ENCODE measurements around the gene SEPHS1. TPM values are rescaled to one million over a fixed set of nuclear protein-coding genes. Genes with fewer than 3 reads are reported as not detected.
A peak's percentile ranks its signal among the peaks of the same experiment; 100 is the strongest.

SEPHS1 gene
- total RNA-seq, 2 donors from 2014 or later = 44.7 to 48.8 TPM

DNA sequence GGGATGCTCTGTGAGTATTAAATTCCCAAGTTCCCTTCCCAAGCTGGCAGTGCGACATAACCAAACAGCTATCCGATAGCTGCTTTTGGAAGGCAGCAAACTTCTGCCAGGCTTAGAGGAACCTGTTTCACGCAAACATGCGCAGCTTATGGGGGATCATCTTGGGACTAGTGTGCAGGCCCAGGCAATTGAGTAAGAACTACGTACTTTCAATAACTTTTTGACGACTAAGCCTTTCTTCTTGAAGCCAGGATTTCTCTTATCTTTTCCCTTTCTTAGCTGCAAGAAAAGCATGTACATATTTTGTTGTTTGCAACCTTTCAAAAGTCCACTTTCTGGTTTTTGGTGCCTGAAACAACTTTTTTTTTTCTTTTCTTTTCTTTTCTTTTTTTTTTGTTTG, 28.7 kb upstream of the SEPHS1 start:
- H3K27me3 Mint-ChIP-seq (ENCODE audit: low read depth) = peaks cover 19% of the 10 kb centered on the region
- ATAC-seq (replicated peaks in 1 of 2) (no peak), DNase-seq (no peak)
- no peaks in the 10 kb centered on the region for H3K36me3 Mint-ChIP-seq (ENCODE audit: insufficient read depth in 2 of 2)
- no peak overlapping the region for H3K4me3 Mint-ChIP-seq
- H3K4me1 Mint-ChIP-seq (ENCODE audit: low read depth) = no peaks in the 10 kb centered on the region
- no peaks in the 10 kb centered on the region for H3K9me3 Mint-ChIP-seq
- H3K27ac Mint-ChIP-seq = no peak overlapping the region

DNA sequence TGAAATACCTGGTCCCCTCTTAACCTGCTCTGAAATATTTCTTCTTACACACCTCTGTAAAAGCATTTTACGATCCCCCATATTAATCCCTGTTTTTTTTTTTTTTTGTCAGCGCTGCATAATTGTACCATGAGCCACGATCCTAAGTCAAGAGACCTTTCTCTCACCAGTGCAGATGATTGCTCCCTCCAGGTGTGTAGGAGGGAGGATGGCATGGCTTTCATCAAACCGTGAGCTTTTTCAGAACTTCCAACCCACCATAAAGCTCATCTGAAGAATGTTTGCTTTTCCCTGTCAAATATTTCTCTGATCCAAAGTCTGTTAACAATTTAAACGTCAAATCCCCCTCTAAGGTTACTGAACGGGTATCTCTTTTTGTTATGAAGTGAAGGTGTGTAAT, 28.2 kb upstream of the SEPHS1 start:
- H3K27ac Mint-ChIP-seq = no peak overlapping the region
- no peaks in the 10 kb centered on the region for H3K4me1 Mint-ChIP-seq (ENCODE audit: low read depth)
- no peak overlapping the region for H3K4me3 Mint-ChIP-seq
- no peak for DNase-seq
- peaks cover 15% of the 10 kb centered on the region for H3K27me3 Mint-ChIP-seq (ENCODE audit: low read depth)
- H3K36me3 Mint-ChIP-seq (ENCODE audit: insufficient read depth in 2 of 2) = no peaks in the 10 kb centered on the region
- no peak for ATAC-seq (replicated peaks in 1 of 2)
- no peaks in the 10 kb centered on the region for H3K9me3 Mint-ChIP-seq

DNA sequence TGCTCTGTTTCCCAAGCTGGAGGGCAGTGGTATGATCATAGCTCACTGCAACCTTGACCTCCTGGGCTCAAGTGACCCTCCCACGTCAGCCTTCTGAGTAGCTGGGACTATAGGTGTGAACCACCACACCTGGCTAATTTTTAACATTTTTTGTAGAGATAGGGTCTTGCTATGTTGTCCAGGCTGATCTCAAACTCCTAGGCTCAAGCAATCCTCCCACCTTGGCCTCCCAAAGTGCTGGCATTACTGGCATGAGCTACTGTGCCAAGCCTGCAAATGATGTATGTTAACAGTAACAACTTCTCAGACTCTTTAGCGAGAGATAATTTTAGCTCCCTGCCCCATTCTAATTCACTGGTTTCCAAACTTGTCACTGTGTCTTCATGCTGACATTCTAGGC, 27.7 kb upstream of the SEPHS1 start:
- ATAC-seq (replicated peaks in 1 of 2) (no peak), DNase-seq (no peak)
- H3K4me1 Mint-ChIP-seq (ENCODE audit: low read depth) = no peaks in the 10 kb centered on the region
- no peak overlapping the region for H3K27ac Mint-ChIP-seq
- no peak overlapping the region for H3K4me3 Mint-ChIP-seq
- H3K36me3 Mint-ChIP-seq (ENCODE audit: insufficient read depth in 2 of 2) = no peaks in the 10 kb centered on the region
- H3K27me3 Mint-ChIP-seq (ENCODE audit: low read depth) = peaks cover 12% of the 10 kb centered on the region
- H3K9me3 Mint-ChIP-seq = no peaks in the 10 kb centered on the region

DNA sequence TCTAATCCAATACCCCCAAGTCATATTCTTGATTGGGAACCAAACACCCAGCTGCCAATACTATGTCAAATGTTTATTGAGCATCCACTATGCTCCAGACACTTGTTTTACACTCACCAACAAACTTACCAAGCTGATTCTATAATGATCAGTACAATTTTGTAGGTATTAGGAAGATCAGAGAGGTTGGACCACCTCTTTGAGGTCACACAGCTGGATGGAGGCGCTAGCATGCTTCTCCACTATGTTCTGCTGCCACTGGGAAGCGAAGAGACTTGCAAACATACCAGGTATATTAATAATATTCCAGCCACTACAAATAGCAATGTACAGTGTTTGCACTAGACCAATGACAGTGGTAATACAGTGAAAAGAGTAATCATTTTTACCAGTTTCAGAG, 25.6 kb upstream of the SEPHS1 start:
- DNase-seq = no peak
- no peaks in the 10 kb centered on the region for H3K36me3 Mint-ChIP-seq (ENCODE audit: insufficient read depth in 2 of 2)
- H3K27ac Mint-ChIP-seq = no peak overlapping the region
- peaks cover 9% of the 10 kb centered on the region for H3K27me3 Mint-ChIP-seq (ENCODE audit: low read depth)
- no peak overlapping the region for H3K4me3 Mint-ChIP-seq
- H3K9me3 Mint-ChIP-seq = no peaks in the 10 kb centered on the region
- no peak for ATAC-seq (replicated peaks in 1 of 2)
- no peaks in the 10 kb centered on the region for H3K4me1 Mint-ChIP-seq (ENCODE audit: low read depth)

DNA sequence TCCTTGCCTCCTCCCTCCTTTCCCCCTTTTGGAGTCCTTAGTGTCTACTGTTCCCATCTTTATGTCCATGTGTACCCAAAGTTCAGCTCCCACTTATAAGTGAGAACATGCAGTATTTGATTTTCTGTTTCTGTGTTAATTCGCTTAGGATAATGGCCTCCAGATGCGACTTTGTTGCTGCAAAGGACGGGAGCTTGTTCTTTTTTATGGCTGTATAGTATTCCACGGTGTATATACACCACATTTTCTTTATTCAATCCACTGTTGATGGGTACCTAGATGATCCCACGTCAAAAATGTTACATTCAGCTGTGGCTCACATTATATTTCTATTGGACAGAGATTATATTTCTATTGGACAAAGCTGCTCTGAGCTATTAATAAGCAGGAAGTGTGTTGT, 24.4 kb upstream of the SEPHS1 start:
- Mint-ChIP-seq H3K27me3 (ENCODE audit: low read depth) (no peaks in the 10 kb centered on the region), H3K27ac (no peak overlapping the region), H3K36me3 (ENCODE audit: insufficient read depth in 2 of 2) (no peaks in the 10 kb centered on the region), H3K9me3 (no peaks in the 10 kb centered on the region), H3K4me1 (ENCODE audit: low read depth) (no peaks in the 10 kb centered on the region), H3K4me3 (no peak overlapping the region)
- DNase-seq (no peak), ATAC-seq (replicated peaks in 1 of 2) (no peak)

DNA sequence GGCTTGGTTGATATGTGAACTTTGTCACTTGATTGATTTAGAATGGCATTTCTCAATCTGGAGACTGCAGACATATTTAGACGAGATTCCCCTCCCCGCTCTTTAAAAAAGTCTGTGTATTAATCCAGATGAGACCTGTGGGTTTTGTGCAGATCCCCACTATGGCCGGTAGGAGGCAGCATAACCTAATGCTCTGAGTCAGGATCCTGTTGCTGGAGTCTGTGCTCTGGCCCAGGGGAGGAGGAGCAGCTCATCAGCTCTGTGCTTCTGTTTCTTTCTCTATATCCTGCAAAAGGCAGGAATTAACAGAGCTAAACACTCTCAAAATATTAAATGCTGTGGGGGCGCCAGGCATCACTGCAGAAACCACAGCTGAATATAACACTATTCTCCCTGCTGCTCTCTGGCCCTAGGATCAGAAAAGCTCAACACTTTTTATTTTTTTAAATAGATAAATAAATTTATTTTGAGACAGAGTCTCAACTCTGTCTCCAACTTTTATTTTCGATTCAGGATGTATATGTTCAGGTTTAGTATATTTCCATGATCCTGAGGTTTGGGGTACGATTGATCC, 23.9 kb upstream of the SEPHS1 start:
- peak; percentile 91 to 93 for ATAC-seq (replicated peaks in 1 of 2)
- H3K27me3 Mint-ChIP-seq (ENCODE audit: low read depth) = no peaks in the 10 kb centered on the region
- H3K36me3 Mint-ChIP-seq (ENCODE audit: insufficient read depth in 2 of 2) = no peaks in the 10 kb centered on the region
- peak; percentile 57 to 72 for DNase-seq
- H3K4me1 Mint-ChIP-seq (ENCODE audit: low read depth) = no peaks in the 10 kb centered on the region
- no peak overlapping the region for H3K4me3 Mint-ChIP-seq
- H3K27ac Mint-ChIP-seq = no peak overlapping the region
- H3K9me3 Mint-ChIP-seq = no peaks in the 10 kb centered on the region

DNA sequence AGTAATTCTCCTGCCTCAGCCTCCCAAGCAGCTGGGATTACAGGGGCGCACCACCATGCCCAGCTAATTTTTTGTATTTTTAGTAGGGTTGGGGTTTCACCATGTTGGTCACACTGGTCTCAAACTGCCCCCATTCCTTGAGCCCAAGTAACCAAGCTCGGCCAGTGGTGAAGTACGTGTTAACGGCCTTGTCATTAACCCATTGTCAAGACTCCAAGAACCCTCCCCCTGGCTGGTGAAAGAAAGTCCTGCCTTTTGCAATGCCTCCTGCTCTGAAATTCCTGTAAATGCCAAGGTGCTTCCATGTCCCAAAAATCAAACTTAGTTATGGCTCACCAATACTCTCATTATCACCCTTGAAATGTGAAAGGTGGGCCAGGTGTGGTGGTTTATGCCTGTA, 18.8 kb upstream of the SEPHS1 start:
- Mint-ChIP-seq H3K9me3 (no peaks in the 10 kb centered on the region), H3K4me1 (ENCODE audit: low read depth) (no peaks in the 10 kb centered on the region), H3K27ac (no peak overlapping the region), H3K4me3 (no peak overlapping the region), H3K36me3 (ENCODE audit: insufficient read depth in 2 of 2) (no peaks in the 10 kb centered on the region), H3K27me3 (ENCODE audit: low read depth) (no peaks in the 10 kb centered on the region)
- ATAC-seq (replicated peaks in 1 of 2) (no peak), DNase-seq (no peak)

DNA sequence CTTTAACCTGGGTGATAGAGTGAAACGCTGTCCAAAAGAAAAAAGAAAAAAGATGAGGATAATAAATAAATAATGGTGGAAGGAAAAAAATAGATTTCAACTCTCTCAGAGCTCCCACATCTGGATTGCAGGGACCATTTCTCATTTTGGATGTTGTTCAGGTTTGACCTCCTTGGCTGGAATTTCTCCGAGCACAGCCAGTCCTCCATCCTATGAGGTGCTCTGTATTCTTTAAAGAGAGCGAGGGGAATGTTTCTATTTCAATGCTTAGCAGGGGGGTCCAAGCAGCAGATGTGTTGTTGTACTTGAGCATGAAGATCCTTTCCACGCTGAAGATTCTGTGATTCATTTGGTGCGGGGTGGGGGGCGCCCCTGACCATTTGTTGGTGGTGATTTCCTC, 17.7 kb upstream of the SEPHS1 start:
- Mint-ChIP-seq H3K4me1 (ENCODE audit: low read depth) (no peaks in the 10 kb centered on the region), H3K4me3 (no peak overlapping the region), H3K36me3 (ENCODE audit: insufficient read depth in 2 of 2) (no peaks in the 10 kb centered on the region), H3K9me3 (no peaks in the 10 kb centered on the region), H3K27ac (no peak overlapping the region), H3K27me3 (ENCODE audit: low read depth) (no peaks in the 10 kb centered on the region)
- DNase-seq (no peak), ATAC-seq (replicated peaks in 1 of 2) (no peak)

DNA sequence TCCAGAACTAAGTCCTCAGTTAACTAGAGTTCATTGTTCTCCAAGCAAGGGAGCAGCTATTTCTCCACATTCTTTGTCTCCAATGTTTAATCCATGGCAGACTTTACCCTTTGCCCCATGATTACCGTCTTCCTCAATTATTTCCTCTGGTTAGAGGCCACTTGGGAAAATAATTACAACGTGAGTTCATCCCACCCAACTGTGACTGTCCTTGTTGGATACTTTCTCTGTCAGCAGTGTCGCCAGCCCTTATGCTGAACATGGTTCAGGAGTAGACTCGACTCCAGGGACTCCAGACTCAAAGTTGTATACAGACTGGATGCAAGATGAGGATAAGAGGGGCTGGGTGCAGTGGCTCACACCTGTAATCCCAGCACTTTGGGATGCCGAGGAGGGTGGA, 17.1 kb upstream of the SEPHS1 start:
- H3K9me3 Mint-ChIP-seq = no peaks in the 10 kb centered on the region
- H3K36me3 Mint-ChIP-seq (ENCODE audit: insufficient read depth in 2 of 2) = no peaks in the 10 kb centered on the region
- H3K27ac Mint-ChIP-seq = no peak overlapping the region
- DNase-seq (no peak), ATAC-seq (replicated peaks in 1 of 2) (no peak)
- no peaks in the 10 kb centered on the region for H3K27me3 Mint-ChIP-seq (ENCODE audit: low read depth)
- H3K4me3 Mint-ChIP-seq = no peak overlapping the region
- no peaks in the 10 kb centered on the region for H3K4me1 Mint-ChIP-seq (ENCODE audit: low read depth)

DNA sequence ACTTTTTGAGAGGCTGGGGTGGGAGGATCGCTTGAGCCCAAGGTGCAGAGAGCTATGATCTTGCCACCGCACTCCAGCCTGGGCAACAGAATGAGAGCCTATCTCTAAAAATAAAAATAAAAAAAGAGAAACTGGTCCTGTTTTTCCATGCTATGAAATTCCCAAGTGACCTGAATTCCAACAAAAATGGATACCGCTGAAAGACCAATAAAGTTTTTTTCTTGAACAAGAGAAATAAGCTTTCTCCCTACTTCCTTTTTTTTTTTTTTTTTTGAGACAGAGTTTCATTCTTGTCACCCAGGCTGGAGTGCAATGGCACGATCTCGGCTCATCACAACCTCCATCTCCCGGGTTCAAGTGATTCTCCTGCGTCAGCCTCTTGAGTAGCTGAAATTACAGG, 12.5 kb upstream of the SEPHS1 start:
- no peak overlapping the region for H3K27ac Mint-ChIP-seq
- ATAC-seq (replicated peaks in 1 of 2) (no peak), DNase-seq (no peak)
- no peaks in the 10 kb centered on the region for H3K4me1 Mint-ChIP-seq (ENCODE audit: low read depth)
- no peaks in the 10 kb centered on the region for H3K36me3 Mint-ChIP-seq (ENCODE audit: insufficient read depth in 2 of 2)
- H3K4me3 Mint-ChIP-seq = no peak overlapping the region
- no peaks in the 10 kb centered on the region for H3K9me3 Mint-ChIP-seq
- H3K27me3 Mint-ChIP-seq (ENCODE audit: low read depth) = peaks cover 5% of the 10 kb centered on the region

DNA sequence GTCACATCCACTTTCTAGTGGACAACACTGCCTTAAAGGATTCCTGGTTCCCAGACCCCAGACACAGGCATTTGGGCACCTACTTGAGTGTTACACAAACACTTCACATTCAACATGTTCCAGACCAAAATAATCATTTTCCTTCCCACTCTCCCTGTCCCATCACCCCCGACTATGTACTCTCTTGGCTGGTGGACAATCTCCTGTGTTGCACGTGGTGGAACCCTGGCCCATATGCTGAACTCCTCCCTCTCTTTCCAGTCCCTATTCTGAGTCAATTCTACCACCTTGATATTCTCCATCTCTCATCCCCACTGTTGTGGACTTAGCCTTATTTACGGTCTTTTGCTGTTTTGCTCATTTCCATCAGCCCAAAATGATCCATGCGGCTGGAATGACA, 8.3 kb upstream of the SEPHS1 start:
- H3K4me3 Mint-ChIP-seq = no peak overlapping the region
- no peak for ATAC-seq (replicated peaks in 1 of 2)
- no peaks in the 10 kb centered on the region for H3K9me3 Mint-ChIP-seq
- H3K4me1 Mint-ChIP-seq (ENCODE audit: low read depth) = peaks cover 13% of the 10 kb centered on the region
- no peak for DNase-seq
- H3K27ac Mint-ChIP-seq = no peak overlapping the region
- no peaks in the 10 kb centered on the region for H3K36me3 Mint-ChIP-seq (ENCODE audit: insufficient read depth in 2 of 2)
- H3K27me3 Mint-ChIP-seq (ENCODE audit: low read depth) = peaks cover 5% of the 10 kb centered on the region

DNA sequence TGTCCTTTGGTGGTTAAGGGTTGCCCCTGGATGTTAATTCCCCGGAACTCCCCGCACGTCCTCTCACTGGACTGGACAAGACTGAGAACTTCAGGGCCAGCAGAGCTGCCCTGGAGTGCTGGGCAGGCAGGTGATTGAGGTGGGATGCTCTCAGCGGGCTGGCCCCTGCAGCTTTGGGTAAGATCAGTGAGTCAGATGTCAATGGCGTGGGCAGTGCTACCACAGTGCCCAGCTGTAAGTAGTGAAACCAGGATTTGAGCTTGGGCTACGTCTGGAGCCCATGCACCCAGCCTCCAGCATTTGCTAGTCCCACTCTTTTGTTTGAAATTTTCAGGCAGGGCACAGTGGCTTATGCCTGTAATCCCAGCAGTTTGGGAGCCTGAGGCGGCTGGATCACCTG, 6.7 kb upstream of the SEPHS1 start:
- ATAC-seq (replicated peaks in 1 of 2) = no peak
- Mint-ChIP-seq H3K9me3 (no peaks in the 10 kb centered on the region), H3K27me3 (ENCODE audit: low read depth) (peaks cover 5% of the 10 kb centered on the region), H3K4me3 (no peak overlapping the region), H3K4me1 (ENCODE audit: low read depth) (peaks cover 29% of the 10 kb centered on the region), H3K27ac (no peak overlapping the region), H3K36me3 (ENCODE audit: insufficient read depth in 2 of 2) (peaks cover 0 to under 1% of the 10 kb centered on the region in 2 donors)
- no peak for DNase-seq

DNA sequence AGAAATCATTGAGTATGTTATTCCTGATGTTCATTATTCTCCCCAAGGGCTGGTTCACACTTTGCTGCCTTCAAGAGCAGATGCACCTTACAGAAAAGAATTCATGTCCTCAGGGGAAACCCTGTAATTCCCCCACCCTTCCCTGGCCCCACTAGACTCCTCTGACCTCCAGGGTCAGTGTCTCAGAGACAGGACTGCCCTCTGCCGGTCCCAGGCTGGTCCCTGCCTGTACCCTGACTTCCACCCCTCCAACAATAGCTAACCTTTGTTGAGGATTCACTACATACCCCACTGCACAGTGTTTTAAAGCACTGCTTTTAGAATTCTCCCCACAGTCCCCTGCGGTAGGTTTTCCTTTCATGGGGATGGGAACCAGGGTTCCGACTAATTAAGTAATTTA, 4.4 kb upstream of the SEPHS1 start:
- Mint-ChIP-seq H3K27me3 (ENCODE audit: low read depth) (peaks cover 1% of the 10 kb centered on the region), H3K4me3 (no peak overlapping the region), H3K27ac (peak overlapping the region; percentile 11), H3K4me1 (ENCODE audit: low read depth) (peaks cover 41% of the 10 kb centered on the region), H3K36me3 (ENCODE audit: insufficient read depth in 2 of 2) (peaks cover 1 to 5% of the 10 kb centered on the region in 2 donors), H3K9me3 (no peaks in the 10 kb centered on the region)
- no peak for ATAC-seq (replicated peaks in 1 of 2)
- peak in 1 of 2 donors; percentile 23 for DNase-seq

DNA sequence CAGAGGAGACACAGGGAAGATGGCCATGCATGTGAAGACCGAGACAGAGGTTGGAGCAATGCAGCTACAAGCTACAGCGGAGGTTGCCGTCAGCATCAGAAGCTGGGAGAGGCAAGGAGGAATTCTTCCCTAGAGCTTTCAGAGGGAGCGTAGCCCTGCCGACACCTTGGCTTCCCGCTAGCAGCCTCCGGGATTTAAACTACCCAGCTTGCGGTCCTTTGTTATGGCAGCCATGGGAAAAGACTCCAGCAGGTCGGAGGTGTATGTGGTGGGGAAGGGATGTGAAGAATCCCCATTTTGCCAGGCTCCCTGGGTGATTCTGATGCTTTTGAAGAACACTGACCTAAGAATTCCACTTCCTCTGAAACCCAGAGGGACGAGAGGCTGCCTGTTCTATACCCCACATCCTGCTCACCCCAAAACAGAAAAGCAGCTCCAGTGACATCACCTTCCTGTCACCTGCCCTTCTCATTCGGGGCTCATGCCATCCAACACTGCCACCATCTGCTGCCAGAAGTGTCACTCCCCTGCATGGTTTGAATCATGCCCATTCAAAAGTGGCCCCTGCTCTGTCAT, 3.3 kb upstream of the SEPHS1 start:
- no peaks in the 10 kb centered on the region for H3K27me3 Mint-ChIP-seq (ENCODE audit: low read depth)
- H3K36me3 Mint-ChIP-seq (ENCODE audit: insufficient read depth in 2 of 2) = peaks cover 1 to 5% of the 10 kb centered on the region in 2 donors
- no peaks in the 10 kb centered on the region for H3K9me3 Mint-ChIP-seq
- H3K27ac Mint-ChIP-seq = no peak overlapping the region
- DNase-seq (peak; percentile 35), ATAC-seq (replicated peaks in 1 of 2) (no peak)
- H3K4me3 Mint-ChIP-seq = peak overlapping the region; percentile 40 to 97
- H3K4me1 Mint-ChIP-seq (ENCODE audit: low read depth) = peaks cover 44% of the 10 kb centered on the region

All from activated T-cell treated with anti-CD3 and anti-CD28 coated beads, Interleukin-2, amount 50 U/mL, for 72 hours (primary cell).